GM12878 (cell line): ENCODE data around the gene POLE4. TPM values are rescaled to one million over a fixed set of nuclear protein-coding genes. Genes with fewer than 3 reads are reported as not detected.

Experiments used
- ATAC-seq: fragments of 200-7000 bp; cut with Tn5 transposase; 3 replicates; pipeline ENCODE4 v1.9.1; 2020; ENCODE audit warnings: mild to moderate bottlenecking, moderate library complexity
- BruUV-seq: library from RNA; stranded (reverse); fragments of 400-500 nt; replicated peaks from 2 replicates; lab custom pipeline; 2021; lab: Mats Ljungman, UMichigan
- CTCF ChIA-PET: fragments of 300-600 bp; sonication (Branson Sonifier 250); formaldehyde crosslinking; extraction: SDS; loops from one replicate; lab custom pipeline; 2021; ENCODE audit warnings: inconsistent platforms; lab: Yijun Ruan, JAX
- POLR2A ChIA-PET: fragments of 350-600 bp; formaldehyde crosslinking; extraction: SDS; loops from one replicate; lab custom pipeline; 2021; ENCODE audit warnings: inconsistent platforms; lab: Charles Lee
- RAD21 ChIA-PET: fragments of 300-600 bp; sonication (Branson Sonifier 250); formaldehyde crosslinking; loops from one replicate; lab custom pipeline; 2023; ENCODE audit warnings: antibody characterized with exemption; ENCODE audit not compliant: unreplicated experiment; lab: Charles Lee
- SMC1A ChIA-PET: fragments of 300-600 bp; sonication (Branson Sonifier 250); formaldehyde crosslinking; loops from one replicate; lab custom pipeline; 2023; ENCODE audit not compliant: unreplicated experiment, uncharacterized antibody; lab: Charles Lee
- DNase-seq: peaks from one replicate; pipeline ENCODE4 v3.0.0-alpha.2; 2011; ENCODE audit warnings: low read depth, low spot score
- FAIRE-seq: peaks from 3 replicates; lab custom pipeline; 2011; peaks lifted over from hg19 to GRCh38; lab: Jason Lieb, UNC
- H2AFZ ChIP-seq: 2 replicates; pipeline ENCODE4 v1.6.0; 2011; ENCODE audit warnings: low read depth, low read length, control low read depth; ENCODE audit not compliant: control insufficient read depth
- H3K27ac ChIP-seq: 2 replicates; pipeline ENCODE4 v1.5.1; 2011; ENCODE audit warnings: control low read depth; ENCODE audit not compliant: control insufficient read depth, insufficient read depth
- H3K27me3 ChIP-seq, 2 experiments: replicated peaks in 1 of 2; 2 replicates each; pipeline versions ENCODE4 v1.6.0 to v1.6.1; 2011; ENCODE audit warnings: low read length in 1 of 2; ENCODE audit not compliant: control insufficient read depth in 2 of 2, insufficient read depth in 2 of 2
- H3K36me3 ChIP-seq, 2 experiments: 2 replicates each; pipeline ENCODE4 v1.5.1; 2011; ENCODE audit warnings: low read length in 1 of 2; ENCODE audit not compliant: control insufficient read depth in 2 of 2, insufficient read depth in 2 of 2
- H3K4me1 ChIP-seq: 2 replicates; pipeline ENCODE4 v1.6.1; 2011; ENCODE audit warnings: mild to moderate bottlenecking, low read length, moderate library complexity, mixed read lengths; ENCODE audit not compliant: control insufficient read depth, insufficient read depth
- H3K4me2 ChIP-seq: 2 replicates; pipeline ENCODE4 v1.6.0; 2011; ENCODE audit warnings: control low read depth; ENCODE audit not compliant: control insufficient read depth, insufficient read depth
- H3K4me3 ChIP-seq: fragments of 200-600 bp; sonication (generic); 2 replicates; pipeline ENCODE4 v1.5.1; 2016
- H3K79me2 ChIP-seq: 2 replicates; pipeline ENCODE4 v1.6.0; 2011; ENCODE audit warnings: low read length; ENCODE audit not compliant: control insufficient read depth, insufficient read depth
- H3K9ac ChIP-seq: 2 replicates; pipeline ENCODE4 v1.8.0; 2011; ENCODE audit warnings: low read length, control low read depth, mixed read lengths; ENCODE audit not compliant: control insufficient read depth, insufficient read depth
- H3K9me3 ChIP-seq: replicated peaks from 3 replicates; pipeline ENCODE4 v1.5.1; 2011; ENCODE audit warnings: mild to moderate bottlenecking, low read length; ENCODE audit not compliant: control insufficient read depth, insufficient read depth
- H4K20me1 ChIP-seq: 2 replicates; pipeline ENCODE4 v1.6.0; 2011; ENCODE audit not compliant: control insufficient read depth, insufficient read depth
- SPI1 ChIP-seq: IDR thresholded peaks from 2 replicates; pipeline ENCODE4 v1.6.1; 2011; ENCODE audit warnings: low read depth, mild to moderate bottlenecking, low read length, moderate library complexity, borderline replicate concordance; ENCODE audit not compliant: insufficient read depth
- ZBED1 ChIP-seq: IDR thresholded peaks from 2 replicates; pipeline ENCODE4 v1.6.1; 2016; ENCODE audit warnings: borderline replicate concordance
- WGBS: methylation state at CpG from one replicate; pipeline ENCODE4 v1.1.6; 2016; ENCODE audit warnings: low lambda C conversion rate; ENCODE audit not compliant: insufficient replicate concordance, insufficient coverage; ENCODE audit errors: missing lambda C conversion rate; 5-methylcytosine and 5-hydroxymethylcytosine counted together
- in situ Hi-C: fragments of 300-500 bp; cut with MboI; formaldehyde crosslinking; loops from 9 replicates; pipeline ENCODE4 v1.14.3; 2018; ENCODE audit warnings: mixed read lengths
- intact Hi-C: fragments of 100-400 bp; cut with micrococcal nuclease; formaldehyde crosslinking; loops from one replicate; pipeline ENCODE4 v1.14.2; 2022; ENCODE audit not compliant: unreplicated experiment
- polyA plus RNA-seq, 11 experiments: library from polyadenylated mRNA; depleted of rRNA in 4 of 11; unstranded in 6 of 11; stranded (reverse) in 5 of 11; fragments of >200 nt; fragmentation: Nextera tagmentation in 4 of 11; fragmentation: Illumina TruSeq in 1 of 11; extraction: Ambion mirVana in 4 of 11; extraction: Trizol in 1 of 11; gene quantifications; 1 replicate in 1 of 11; 2 replicates in 10 of 11; pipeline versions ENCODE4 v1.2.1 to v1.2.3, GENCODE V29; 2011 to 2016; ENCODE audit warnings: inconsistent platforms in 2 of 11, missing spikeins in 2 of 11, low read depth in 1 of 11
- total RNA-seq, 4 experiments: library from RNA; depleted of rRNA in 3 of 4; stranded (reverse); fragments of >200 nt in 3 of 4; fragmentation: Illumina TruSeq in 1 of 4; extraction: Trizol in 1 of 4; gene quantifications; 2 replicates each; pipeline versions ENCODE4 v1.2.1 to v1.2.3, GENCODE V29; 2013 to 2021

The POLE4 gene
- total and polyA plus RNA-seq, 10 of the 15 experiments (the other 5 are each of a cell fraction or from before 2014, with no cell fraction given), result 38.5 to 221 (median 66.8) TPM

GRCh38 chr2:75018162-75018561 lies 59.7 kb downstream of the POLE4 start:
- WGBS, result 95% methylated on average over 2 of the region's 2 CpGs
- POLR2A ChIA-PET, result no interaction called here
- Histone ChIP-seq H3K9ac (no peak overlapping the region), H3K27ac (no peak overlapping the region), H3K4me1 (no peaks in the 10 kb centered on the region), H4K20me1 (no peaks in the 10 kb centered on the region), H3K4me3 (no peak overlapping the region), H3K36me3 (no peaks in the 10 kb centered on the region), H3K79me2 (no peaks in the 10 kb centered on the region), H3K4me2 (no peak overlapping the region), H2AFZ (no peak overlapping the region), H3K27me3 (no peaks in the 10 kb centered on the region), H3K9me3 (no peaks in the 10 kb centered on the region)
- no TSS peak for BruUV-seq
- in situ Hi-C loops, result no loop called here
- SMC1A ChIA-PET, result no interaction called here
- no peak for DNase-seq
- RAD21 ChIA-PET, result no interaction called here
- FAIRE-seq, result no peak
- CTCF ChIA-PET, result interaction anchor here (1.2 kb wide), 1 partner anchor 590 kb away, joined by 3 read pairs; no protein-coding TSS in a partner anchor
- TF ChIP-seq SPI1 (peak; percentile 28; the same call in 1 of the 2 replicates), ZBED1 (no peak)
- 0 out of 3 replicates have a peak, but pooled peaks have one; percentile 18 for ATAC-seq
- intact Hi-C loops, result no loop called here

Other genes starting within 250 kb of the POLE4 start
- 16.1 and 16.3 TPM in 2 replicates for gene HK2, start 124.5 kb upstream of the POLE4 start, total RNA-seq (2014; rRNA removed)
- 17.9 and 18.1 TPM in 2 replicates for gene HK2, start 124.5 kb upstream of the POLE4 start, total RNA-seq (2014; rRNA removed; fragmentation: Illumina TruSeq; extraction: Trizol)
- gene HK2, start 124.5 kb upstream of the POLE4 start, total RNA-seq (2021), result 36.4 and 38.9 TPM in 2 replicates
- gene HK2, start 124.5 kb upstream of the POLE4 start, polyA plus RNA-seq (2011; rRNA removed), result 52.7 and 73.1 TPM in 2 replicates
- gene HK2, start 124.5 kb upstream of the POLE4 start, polyA plus RNA-seq (2014; fragmentation: Illumina TruSeq; extraction: Trizol), result 21.7 and 23.6 TPM in 2 replicates
- gene HK2, start 124.5 kb upstream of the POLE4 start, polyA plus RNA-seq (2014; fragmentation: Nextera tagmentation; extraction: Ambion mirVana), result 1 to 10 TPM; 5.0 to 6.4 TPM
- gene HK2, start 124.5 kb upstream of the POLE4 start, polyA plus RNA-seq (2014; rRNA removed), result 20.7 and 22.8 TPM in 2 replicates
- 10 to 100 TPM; 19.6 to 21.3 TPM for gene HK2, start 124.5 kb upstream of the POLE4 start, polyA plus RNA-seq (2016; fragmentation: Nextera tagmentation; extraction: Ambion mirVana)
- 0.06 and 1.1 TPM in 2 replicates for gene TACR1, start 240.9 kb downstream of the POLE4 start, total RNA-seq (2014; rRNA removed)
- 0.18 and 0.27 TPM in 2 replicates for gene TACR1, start 240.9 kb downstream of the POLE4 start, total RNA-seq (2014; rRNA removed; fragmentation: Illumina TruSeq; extraction: Trizol)
- 0.08 and 0.10 TPM in 2 replicates for gene TACR1, start 240.9 kb downstream of the POLE4 start, total RNA-seq (2021)
- gene TACR1, start 240.9 kb downstream of the POLE4 start, polyA plus RNA-seq (2011; rRNA removed), result 0.50 and 1.4 TPM in 2 replicates
- 0.06 and 0.19 TPM in 2 replicates for gene TACR1, start 240.9 kb downstream of the POLE4 start, polyA plus RNA-seq (2014; fragmentation: Illumina TruSeq; extraction: Trizol)
- gene TACR1, start 240.9 kb downstream of the POLE4 start, polyA plus RNA-seq (2014; fragmentation: Nextera tagmentation; extraction: Ambion mirVana), result under 1 TPM; 0.04 to 0.05 TPM
- gene TACR1, start 240.9 kb downstream of the POLE4 start, polyA plus RNA-seq (2014; rRNA removed), result 0.05 and 0.99 TPM in 2 replicates
- gene TACR1, start 240.9 kb downstream of the POLE4 start, polyA plus RNA-seq (2016; fragmentation: Nextera tagmentation; extraction: Ambion mirVana), result under 1 TPM; 0.19 to 0.43 TPM